GM04503 (cell line): ENCODE measurements around the gene IL13RA2.

Experiments used
- DNase-seq: peaks from one replicate; pipeline ENCODE4 v3.0.0-alpha.2; 2012; ENCODE audit warnings: low read depth

IL13RA2 gene

DNA sequence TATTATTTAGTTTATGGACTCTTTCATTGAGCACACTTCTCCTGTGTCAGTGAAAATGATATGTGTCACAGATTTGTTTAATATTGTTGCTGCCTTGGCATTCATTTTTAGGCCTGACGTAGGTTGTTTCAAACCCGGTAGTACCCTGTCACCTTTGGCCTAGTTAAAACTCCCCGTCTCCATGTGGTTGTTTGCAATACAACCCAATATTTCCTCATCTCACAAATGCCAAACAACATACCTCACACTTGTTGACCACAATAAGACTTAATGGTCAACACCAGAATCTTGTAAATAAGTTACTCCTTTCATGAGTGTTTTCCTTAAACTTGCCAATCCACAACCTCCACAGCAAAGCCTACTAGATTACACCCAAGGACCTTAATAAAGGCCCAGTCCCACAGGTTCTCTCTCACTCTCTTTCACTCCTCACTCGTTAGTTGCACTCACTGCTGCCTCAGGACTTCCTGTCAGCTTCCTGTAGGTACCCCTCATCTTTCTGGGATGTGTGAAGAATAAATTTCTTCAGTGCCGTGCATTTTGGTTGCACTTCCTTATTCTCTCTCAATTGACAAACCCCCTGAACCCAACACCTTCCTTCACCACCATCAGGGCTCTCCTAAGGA, 31.3 kb downstream of the IL13RA2 start:
- peak; percentile 45 for DNase-seq

DNA sequence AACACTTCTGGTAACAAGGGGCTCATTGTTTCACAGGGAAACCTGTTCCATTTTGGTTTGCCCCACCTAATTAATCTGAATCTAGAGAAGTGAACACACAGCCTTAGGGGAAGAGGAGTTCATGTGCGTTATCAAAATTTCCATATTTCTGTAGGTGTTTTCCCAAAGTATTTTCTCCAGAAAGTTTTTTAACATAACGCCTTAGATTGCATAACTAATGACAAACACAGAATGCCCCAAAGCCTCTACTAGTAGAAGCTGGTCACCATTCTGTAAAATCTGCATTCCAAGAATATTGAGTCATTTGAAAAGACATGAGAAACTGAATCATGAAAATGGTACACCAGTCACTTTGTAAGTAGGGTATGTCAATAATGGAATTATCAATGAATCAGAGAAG, 41.1 kb downstream of the IL13RA2 start:
- DNase-seq = peak; percentile 36

DNA sequence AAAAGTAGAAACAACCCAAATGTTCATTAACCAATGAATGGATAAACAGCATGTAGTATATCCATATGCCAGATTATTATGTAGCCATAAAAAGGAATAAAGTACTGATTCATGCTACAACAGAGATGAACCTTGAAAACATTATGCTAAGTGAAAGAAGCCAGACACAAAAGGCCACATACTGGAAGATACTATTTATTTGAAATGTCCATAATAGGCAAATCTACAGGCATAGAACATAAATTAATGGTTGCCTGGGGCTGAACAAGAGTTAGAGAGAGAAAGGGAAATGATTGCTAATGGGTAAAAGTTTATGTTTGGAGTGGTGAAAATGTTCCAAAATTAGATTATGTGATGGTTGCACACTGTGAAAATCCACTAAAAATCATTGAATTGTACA, 44.4 kb downstream of the IL13RA2 start:
- no peak for DNase-seq

DNA sequence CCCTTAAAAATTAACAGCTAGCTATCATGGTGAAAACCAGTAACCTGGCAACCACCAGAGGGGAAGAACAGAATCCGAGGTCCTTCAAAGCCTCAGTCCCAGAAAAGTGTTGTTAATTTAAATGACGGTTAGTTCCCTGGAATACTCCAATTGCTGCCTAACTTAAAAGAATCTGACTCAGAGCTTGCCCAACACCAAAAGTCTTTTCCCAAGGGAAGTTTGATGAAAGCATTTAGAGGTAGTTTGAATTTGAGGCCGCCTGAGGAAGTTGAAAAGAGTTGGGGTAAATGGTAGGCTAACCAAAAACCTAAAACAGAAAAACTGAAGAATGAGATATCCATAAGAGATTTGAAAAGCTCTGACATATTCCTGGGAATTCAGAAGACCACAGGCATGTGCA, 46.6 kb downstream of the IL13RA2 start:
- no peak for DNase-seq

DNA sequence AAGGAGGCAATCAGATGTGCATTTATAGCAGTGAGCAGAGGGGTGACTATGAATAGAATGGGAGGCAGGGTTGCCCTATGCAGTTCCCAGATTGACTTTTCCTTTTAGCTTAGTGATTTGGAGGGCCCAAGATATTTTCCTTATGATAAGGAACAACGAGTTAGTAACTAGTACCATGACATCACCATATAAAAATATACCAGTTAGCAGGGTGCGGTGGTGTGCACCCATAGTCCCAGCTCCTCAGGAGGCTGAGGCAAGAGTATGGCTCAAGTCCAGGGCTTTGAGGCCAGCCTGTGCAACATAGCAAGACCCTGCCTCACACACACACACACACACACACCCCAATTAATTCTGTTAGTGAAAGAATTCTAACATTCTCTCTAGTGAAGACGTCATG, 53.0 kb downstream of the IL13RA2 start:
- DNase-seq = no peak

DNA sequence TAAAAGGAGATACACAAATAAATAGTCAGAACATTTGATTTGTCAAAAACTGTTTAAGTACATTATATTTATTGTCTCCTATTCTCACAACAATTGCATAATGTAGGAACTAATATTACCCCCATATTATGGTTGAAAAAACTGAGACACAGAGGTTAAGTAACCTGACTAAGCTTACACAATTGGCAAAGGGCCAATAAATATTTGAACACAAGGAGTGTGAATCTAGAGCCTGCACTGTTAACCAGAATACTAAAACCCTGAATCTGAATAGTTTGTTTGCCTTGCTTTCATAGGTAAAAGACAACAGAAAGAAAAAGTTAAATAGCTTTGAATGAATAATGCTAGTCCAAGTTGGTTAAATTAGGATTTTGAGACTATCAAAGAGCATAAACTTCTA, 55.2 kb downstream of the IL13RA2 start:
- no peak for DNase-seq

DNA sequence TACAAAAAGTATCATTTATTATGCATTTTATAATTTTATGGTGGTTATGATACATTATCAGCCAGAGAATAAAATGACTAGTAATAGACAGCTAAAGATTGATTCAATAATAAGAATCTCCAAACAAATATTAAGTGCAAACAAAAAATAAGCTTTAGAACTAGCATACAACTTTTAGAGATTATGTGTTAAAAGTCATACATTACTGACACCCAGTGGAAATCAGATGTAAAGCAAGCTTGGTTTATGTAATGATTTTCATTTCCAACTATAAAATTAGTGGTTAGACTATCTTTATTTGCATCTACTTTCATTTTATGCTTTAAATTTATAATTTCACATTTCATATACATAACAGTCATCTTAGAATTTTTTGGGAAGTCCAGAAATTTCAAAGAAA, 57.7 kb downstream of the IL13RA2 start:
- no peak for DNase-seq
